Hepatocyte (in vitro differentiated cells): ENCODE measurements around the gene GRAMD1A.

ENCODE experiments used
- EZH2 ChIP-seq: fragments of 200-600 bp; sonication (generic); IDR thresholded peaks from 2 replicates; pipeline ENCODE4 v1.6.1; 2016; ENCODE audit warnings: antibody characterized with exemption, mild to moderate bottlenecking, borderline replicate concordance
- TF ChIP-seq, protein P1 (sequence below): fragments of 200-600 bp; sonication (generic); IDR thresholded peaks from 2 replicates; pipeline ENCODE4 v1.5.1; 2016; ENCODE audit warnings: antibody characterized with exemption, mild to moderate bottlenecking; ENCODE audit not compliant: poor library complexity

GRCh38 chr19:35063940-35064818, 64.1 kb downstream of the GRAMD1A start:
- TF ChIP-seq, protein P1, sequence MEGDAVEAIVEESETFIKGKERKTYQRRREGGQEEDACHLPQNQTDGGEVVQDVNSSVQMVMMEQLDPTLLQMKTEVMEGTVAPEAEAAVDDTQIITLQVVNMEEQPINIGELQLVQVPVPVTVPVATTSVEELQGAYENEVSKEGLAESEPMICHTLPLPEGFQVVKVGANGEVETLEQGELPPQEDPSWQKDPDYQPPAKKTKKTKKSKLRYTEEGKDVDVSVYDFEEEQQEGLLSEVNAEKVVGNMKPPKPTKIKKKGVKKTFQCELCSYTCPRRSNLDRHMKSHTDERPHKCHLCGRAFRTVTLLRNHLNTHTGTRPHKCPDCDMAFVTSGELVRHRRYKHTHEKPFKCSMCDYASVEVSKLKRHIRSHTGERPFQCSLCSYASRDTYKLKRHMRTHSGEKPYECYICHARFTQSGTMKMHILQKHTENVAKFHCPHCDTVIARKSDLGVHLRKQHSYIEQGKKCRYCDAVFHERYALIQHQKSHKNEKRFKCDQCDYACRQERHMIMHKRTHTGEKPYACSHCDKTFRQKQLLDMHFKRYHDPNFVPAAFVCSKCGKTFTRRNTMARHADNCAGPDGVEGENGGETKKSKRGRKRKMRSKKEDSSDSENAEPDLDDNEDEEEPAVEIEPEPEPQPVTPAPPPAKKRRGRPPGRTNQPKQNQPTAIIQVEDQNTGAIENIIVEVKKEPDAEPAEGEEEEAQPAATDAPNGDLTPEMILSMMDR: no peak
- no peak for TF ChIP-seq EZH2
